Activated CD4-positive, alpha-beta memory T cell treated with anti-CD3 and anti-CD28 coated beads, Interleukin-2, amount 10 ng/mL, durations not matched to agents 7 days and 5 days (primary cell): ENCODE data around the gene THAP9. TPM values are rescaled to one million over a fixed set of nuclear protein-coding genes. Genes with fewer than 3 reads are reported as not detected.
"Not testable (repeated sequence)": the region's sequence is repeated elsewhere in the genome, so short reads cannot be mapped to it uniquely, and the experiment has no call there.

ENCODE experiments used
- CTCF ChIA-PET: fragments of 350-600 bp; sonication (Branson Sonifier 250); formaldehyde crosslinking; loops from one replicate; lab custom pipeline; 2021; ENCODE audit warnings: antibody characterized with exemption, inconsistent platforms; lab: Charles Lee
- POLR2A ChIA-PET: fragments of 350-600 bp; sonication (Branson Sonifier 250); formaldehyde crosslinking; loops from one replicate; lab custom pipeline; 2021; ENCODE audit warnings: antibody characterized with exemption; lab: Charles Lee
- DNase-seq: peaks from one replicate; pipeline ENCODE4 v3.0.0-alpha.2; 2020
- H3K27ac Mint-ChIP-seq: one replicate; pipeline ENCODE4 v1.8.0; 2021; ENCODE audit warnings: mild to moderate bottlenecking, mixed read lengths
- H3K27me3 Mint-ChIP-seq: one replicate; pipeline ENCODE4 v1.8.0; 2021; ENCODE audit warnings: mixed read lengths
- H3K36me3 Mint-ChIP-seq: one replicate; pipeline ENCODE4 v1.8.0; 2021; ENCODE audit warnings: low read depth, mixed read lengths
- H3K4me1 Mint-ChIP-seq: one replicate; pipeline ENCODE4 v1.8.0; 2021; ENCODE audit warnings: mixed read lengths
- H3K4me3 Mint-ChIP-seq: one replicate; pipeline ENCODE4 v1.8.0; 2021; ENCODE audit warnings: mild to moderate bottlenecking, mixed read lengths
- H3K9me3 Mint-ChIP-seq: one replicate; pipeline ENCODE4 v1.8.0; 2021; ENCODE audit warnings: mixed read lengths
- total RNA-seq, 2 experiments: library from RNA; stranded (reverse); gene quantifications; one replicate each; pipeline ENCODE4 v1.2.3, GENCODE V29; 2021

The THAP9 gene
- total RNA-seq, 2 experiments from 2014 or later: 2.0 to 2.4 TPM

DNA sequence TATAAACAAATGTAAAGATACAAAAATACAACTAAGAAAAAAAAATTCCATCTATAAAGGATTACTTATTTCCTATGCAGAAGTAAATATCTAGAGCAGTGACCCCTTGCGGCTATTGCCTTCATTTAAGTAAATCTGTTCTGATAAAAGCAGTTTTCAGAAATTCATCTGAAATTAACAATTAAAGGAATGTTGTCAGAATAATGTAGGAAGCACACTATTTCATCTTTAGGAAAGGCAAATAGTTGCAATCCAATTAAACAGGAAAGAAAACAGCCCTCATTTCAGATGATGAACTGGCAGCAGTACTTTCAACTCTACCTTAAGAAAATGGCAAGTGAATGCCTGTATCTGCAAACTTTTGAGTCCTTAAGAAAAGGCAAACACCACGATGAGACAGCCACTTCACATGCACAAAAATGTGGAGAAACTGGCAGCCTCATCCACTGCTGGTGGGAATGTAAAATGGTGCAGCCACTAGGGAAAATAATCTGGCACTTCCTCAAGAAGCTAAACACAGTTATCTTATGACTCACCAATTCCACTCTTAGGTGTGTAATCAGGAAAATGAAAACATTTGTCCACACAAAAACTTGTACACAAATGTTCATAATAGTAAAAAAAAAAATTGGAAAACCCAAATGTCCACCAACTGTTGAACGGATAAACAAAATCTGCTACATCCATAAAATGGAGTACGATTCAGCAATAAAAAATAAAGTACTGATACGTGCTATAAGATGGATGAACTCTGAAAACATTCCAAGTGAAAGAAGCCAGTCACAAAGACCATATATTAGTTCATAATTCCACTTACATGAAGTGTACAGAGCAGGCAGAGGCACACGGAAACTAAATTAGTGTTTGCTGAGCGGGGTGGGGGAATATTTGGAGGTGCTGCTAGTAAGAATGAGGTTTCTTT lies 2.0 kb upstream of the THAP9 start:
- H3K27me3 Mint-ChIP-seq: peaks cover 1% of the 10 kb centered on the region
- H3K4me1 Mint-ChIP-seq: peaks cover 38% of the 10 kb centered on the region
- H3K9me3 Mint-ChIP-seq: no peaks in the 10 kb centered on the region
- ChIA-PET POLR2A (interaction anchor here (0.8 to 3.6 kb wide), 11 partner anchors 8 to 386 kb away, joined by 3 to 58 read pairs (median 9); partner anchors contain the start of genes COPS4, COQ2, LIN54 and SEC31A), CTCF (interaction anchor here (0.6 to 3.6 kb wide), 11 partner anchors 8 to 467 kb away, joined by 3 to 22 read pairs (median 4); partner anchors contain the start of genes COPS4, COQ2 and LIN54)
- no peak overlapping the region for H3K4me3 Mint-ChIP-seq
- DNase-seq: no peak
- H3K36me3 Mint-ChIP-seq: peaks cover 28% of the 10 kb centered on the region
- H3K27ac Mint-ChIP-seq: no peak overlapping the region

DNA sequence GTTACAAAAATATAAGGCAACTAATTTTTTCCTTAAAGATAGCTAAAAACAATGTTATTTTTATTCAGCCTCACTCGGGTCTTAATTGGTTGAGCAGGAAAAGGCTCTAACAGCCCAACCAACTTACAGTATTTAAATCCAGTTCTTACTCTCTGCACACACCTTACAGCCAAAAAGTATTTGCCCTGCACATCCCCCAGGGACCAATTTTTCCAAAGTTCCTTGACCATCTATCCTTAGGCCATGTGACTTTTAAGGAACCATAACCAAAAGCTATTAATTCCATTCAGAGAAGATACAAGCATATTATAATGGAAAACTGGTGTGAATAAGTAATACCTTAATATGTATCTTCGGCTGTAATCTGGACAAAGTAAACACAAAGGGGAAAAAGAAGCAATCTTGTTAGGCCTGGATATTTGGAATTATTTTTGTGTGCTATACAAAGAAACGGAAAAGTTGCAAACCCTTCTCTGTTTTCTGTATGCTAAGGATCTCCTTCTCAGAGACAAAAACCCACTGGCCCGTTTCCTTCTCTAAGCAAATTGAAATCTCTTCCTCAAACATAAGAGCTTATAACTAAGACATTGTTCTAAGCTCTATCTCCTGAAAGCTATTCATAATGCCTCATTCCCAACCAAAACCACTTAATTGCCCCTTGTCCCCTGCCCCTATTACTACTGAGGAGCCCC lies 1.0 kb upstream of the THAP9 start:
- peaks cover 34% of the 10 kb centered on the region for H3K4me1 Mint-ChIP-seq
- peaks cover 4% of the 10 kb centered on the region for H3K27me3 Mint-ChIP-seq
- peaks cover 20% of the 10 kb centered on the region for H3K36me3 Mint-ChIP-seq
- CTCF ChIA-PET: interaction anchor here (0.7 to 3.6 kb wide), 13 partner anchors 8 to 468 kb away, joined by 3 to 22 read pairs (median 5); partner anchors contain the start of genes COPS4, COQ2 and LIN54
- DNase-seq: no peak
- POLR2A ChIA-PET: interaction anchor here (0.8 to 3.6 kb wide), 17 partner anchors 9 to 556 kb away, joined by 3 to 58 read pairs (median 8); partner anchors contain the start of genes COPS4, COQ2, HELQ and LIN54
- H3K4me3 Mint-ChIP-seq: no peak overlapping the region
- no peaks in the 10 kb centered on the region for H3K9me3 Mint-ChIP-seq
- no peak overlapping the region for H3K27ac Mint-ChIP-seq

DNA sequence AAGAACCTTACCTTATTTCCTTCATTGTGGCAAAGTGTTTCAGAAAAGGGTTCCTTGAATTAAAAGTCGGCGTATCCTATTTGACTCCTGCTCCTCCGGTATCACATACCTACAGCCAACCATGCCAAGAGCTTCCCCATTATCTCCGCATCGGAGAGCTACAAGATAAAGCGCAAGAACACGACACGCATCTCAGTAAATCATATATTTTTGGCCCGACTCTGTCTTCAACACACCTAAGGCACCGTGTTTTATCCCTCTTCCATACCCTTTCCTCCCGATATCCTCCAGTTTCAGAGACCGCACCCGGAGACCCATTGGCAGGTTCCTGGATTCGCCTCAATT lies 497 bp upstream of the THAP9 start:
- Mint-ChIP-seq H3K27me3 (peaks cover 7% of the 10 kb centered on the region), H3K27ac (no peak overlapping the region), H3K9me3 (no peaks in the 10 kb centered on the region), H3K4me1 (peaks cover 33% of the 10 kb centered on the region), H3K4me3 (no peak overlapping the region), H3K36me3 (peaks cover 15% of the 10 kb centered on the region)
- DNase-seq: no peak
- POLR2A ChIA-PET: interaction anchor here (0.8 to 3.6 kb wide), 17 partner anchors 10 to 556 kb away, joined by 3 to 58 read pairs (median 8); partner anchors contain the start of genes COPS4, COQ2, HELQ and LIN54
- CTCF ChIA-PET: interaction anchor here (0.7 to 3.6 kb wide), 12 partner anchors 8 to 468 kb away, joined by 3 to 22 read pairs (median 6); partner anchors contain the start of genes COPS4, COQ2 and LIN54

DNA sequence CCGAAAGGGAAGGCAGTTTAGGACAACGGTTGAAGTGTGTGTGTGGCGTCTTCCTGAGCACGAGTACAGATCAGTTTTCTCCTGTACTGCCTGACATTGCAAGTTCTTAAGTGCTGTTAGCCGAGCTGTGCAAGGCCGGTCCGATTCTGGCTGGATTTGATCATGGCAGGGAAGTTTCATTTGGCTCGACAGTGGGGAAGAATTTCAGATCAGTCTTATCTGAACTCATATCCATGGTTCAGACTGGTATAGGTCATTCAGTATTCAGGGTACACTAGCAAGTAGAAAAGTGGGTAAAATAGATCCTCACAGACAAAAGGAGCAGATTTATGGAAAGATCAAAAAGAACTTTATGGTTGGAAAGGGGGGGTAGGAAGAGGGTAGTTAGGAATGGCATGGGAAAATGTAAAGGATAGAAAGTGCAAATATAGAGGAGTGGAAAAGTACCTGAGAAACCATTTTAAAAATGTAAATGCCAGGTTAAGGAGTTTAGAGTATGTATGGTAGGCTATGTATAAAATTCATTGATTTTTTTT lies 716 bp downstream of the THAP9 start:
- Mint-ChIP-seq H3K4me1 (peaks cover 37% of the 10 kb centered on the region), H3K27me3 (peaks cover 12% of the 10 kb centered on the region), H3K4me3 (no peak overlapping the region), H3K36me3 (peaks cover 10% of the 10 kb centered on the region), H3K9me3 (no peaks in the 10 kb centered on the region), H3K27ac (no peak overlapping the region)
- POLR2A ChIA-PET: interaction anchor here (0.9 to 3.6 kb wide), 12 partner anchors 11 to 554 kb away, joined by 3 to 58 read pairs (median 8); partner anchors contain the start of genes COPS4, HELQ, LIN54 and MRPS18C
- no peak for DNase-seq
- CTCF ChIA-PET: interaction anchor here (0.6 to 3.6 kb wide), 7 partner anchors 9 to 112 kb away, joined by 3 to 22 read pairs (median 8); partner anchors contain the start of gene LIN54

DNA sequence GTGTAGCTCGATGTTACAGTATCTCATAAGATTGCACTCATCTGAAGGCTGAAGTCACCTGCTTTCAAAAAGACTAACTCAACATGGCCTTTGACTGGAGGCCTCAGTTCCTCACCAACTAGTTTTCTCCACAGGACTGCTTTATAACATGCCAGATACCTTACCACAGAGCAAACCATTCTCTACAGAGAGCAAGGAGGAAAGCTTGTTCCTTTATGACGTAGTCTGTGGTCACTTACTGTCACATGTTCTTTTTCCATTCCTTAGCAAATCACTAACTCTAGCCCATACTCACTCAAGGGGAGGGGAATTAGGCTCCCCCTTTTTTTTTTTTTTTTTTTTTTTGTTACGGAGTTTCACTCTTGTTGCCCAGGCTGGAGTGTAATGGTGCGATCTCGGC lies 3.2 kb downstream of the THAP9 start:
- POLR2A ChIA-PET: interaction anchor here (1.3 to 5.6 kb wide), 4 partner anchors 11 to 531 kb away, joined by 3 to 33 read pairs (median 6); partner anchors contain the start of genes COPS4 and LIN54
- H3K9me3 Mint-ChIP-seq: no peaks in the 10 kb centered on the region
- peaks cover 22% of the 10 kb centered on the region for H3K4me1 Mint-ChIP-seq
- no peak overlapping the region for H3K4me3 Mint-ChIP-seq
- H3K27ac Mint-ChIP-seq: no peak overlapping the region
- H3K27me3 Mint-ChIP-seq: peaks cover 17% of the 10 kb centered on the region
- peaks cover 4% of the 10 kb centered on the region for H3K36me3 Mint-ChIP-seq
- DNase-seq: no peak
- CTCF ChIA-PET: interaction anchor here (1.0 to 1.8 kb wide), 2 partner anchors 51 to 370 kb away, joined by 3 to 5 read pairs; no protein-coding TSS in a partner anchor

DNA sequence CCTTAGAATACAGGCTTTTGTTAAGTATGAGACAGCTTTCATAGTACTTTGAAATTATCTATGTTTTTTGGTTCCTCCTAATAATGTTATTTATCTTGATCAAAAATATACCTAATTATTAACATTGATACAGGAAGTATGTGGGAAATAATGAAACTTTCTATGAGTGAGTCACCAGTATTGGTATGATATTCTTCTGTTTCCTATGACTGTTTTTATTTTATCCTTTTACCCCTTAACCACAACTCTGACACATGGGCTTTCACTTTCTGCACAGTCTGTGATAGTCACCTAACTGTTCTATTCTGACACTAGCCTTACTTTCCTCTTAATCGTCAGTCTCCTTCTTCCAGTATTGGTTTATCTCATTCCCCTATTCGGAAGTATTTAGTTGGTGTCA lies 4.7 kb downstream of the THAP9 start:
- peak; percentile 54 for DNase-seq
- peaks cover 18% of the 10 kb centered on the region for H3K4me1 Mint-ChIP-seq
- H3K27me3 Mint-ChIP-seq: peaks cover 17% of the 10 kb centered on the region
- peak overlapping the region; percentile 17 for H3K4me3 Mint-ChIP-seq
- no peaks in the 10 kb centered on the region for H3K9me3 Mint-ChIP-seq
- ChIA-PET POLR2A (interaction anchor here (0.6 to 5.6 kb wide), 6 partner anchors 13 to 326 kb away, joined by 3 to 33 read pairs (median 4); partner anchors contain the start of genes COPS4 and LIN54), CTCF (no interaction called here)
- no peak overlapping the region for H3K27ac Mint-ChIP-seq
- H3K36me3 Mint-ChIP-seq: peaks cover 4% of the 10 kb centered on the region

GRCh38 chr4:82906469-82906868 lies 5.9 kb downstream of the THAP9 start:
- Mint-ChIP-seq H3K36me3 (peaks cover 9% of the 10 kb centered on the region), H3K4me3 (no peak overlapping the region), H3K4me1 (peaks cover 18% of the 10 kb centered on the region), H3K27ac (no peak overlapping the region), H3K9me3 (no peaks in the 10 kb centered on the region), H3K27me3 (peaks cover 17% of the 10 kb centered on the region)
- POLR2A ChIA-PET: interaction anchor here (0.9 to 5.6 kb wide), 3 partner anchors 83 to 168 kb away, joined by 3 to 33 read pairs (median 3); partner anchors contain the start of gene LIN54
- DNase-seq: no peak
- CTCF ChIA-PET: interaction anchor here (0.9 to 1.2 kb wide), 2 partner anchors 8 to 58 kb away, joined by 3 read pairs; no protein-coding TSS in a partner anchor

DNA sequence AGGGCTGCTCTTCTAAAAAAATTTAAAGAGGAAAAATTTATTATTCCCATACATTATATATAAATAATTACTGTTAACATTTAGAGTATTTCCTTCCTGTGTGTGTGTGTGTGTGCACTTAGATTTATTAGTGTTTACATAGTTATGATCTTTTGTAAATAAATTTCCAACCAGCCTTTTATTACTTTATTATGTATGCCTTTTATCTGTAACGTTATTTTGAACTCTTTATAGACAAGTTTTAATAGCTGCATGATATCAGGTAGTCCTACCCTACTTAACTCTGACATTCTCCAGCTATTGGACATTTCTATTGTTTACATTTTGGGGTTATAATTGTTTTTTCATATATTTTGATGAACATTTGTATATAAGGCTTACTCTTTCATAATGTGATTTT lies 8.8 kb downstream of the THAP9 start:
- no peaks in the 10 kb centered on the region for H3K9me3 Mint-ChIP-seq
- H3K27ac Mint-ChIP-seq: no peak overlapping the region
- H3K4me3 Mint-ChIP-seq: no peak overlapping the region
- DNase-seq: no peak
- CTCF ChIA-PET: no interaction called here
- peaks cover 14% of the 10 kb centered on the region for H3K27me3 Mint-ChIP-seq
- POLR2A ChIA-PET: no interaction called here
- peaks cover 9% of the 10 kb centered on the region for H3K36me3 Mint-ChIP-seq
- H3K4me1 Mint-ChIP-seq: peaks cover 9% of the 10 kb centered on the region

GRCh38 chr4:82913305-82913704 lies 12.8 kb downstream of the THAP9 start:
- no peaks in the 10 kb centered on the region for H3K27me3 Mint-ChIP-seq
- H3K36me3 Mint-ChIP-seq: peaks cover 11% of the 10 kb centered on the region
- H3K27ac Mint-ChIP-seq: no peak overlapping the region
- H3K9me3 Mint-ChIP-seq: no peaks in the 10 kb centered on the region
- H3K4me1 Mint-ChIP-seq: no peaks in the 10 kb centered on the region
- no peak for DNase-seq
- ChIA-PET POLR2A (no interaction called here), CTCF (no interaction called here)
- no peak overlapping the region for H3K4me3 Mint-ChIP-seq

DNA sequence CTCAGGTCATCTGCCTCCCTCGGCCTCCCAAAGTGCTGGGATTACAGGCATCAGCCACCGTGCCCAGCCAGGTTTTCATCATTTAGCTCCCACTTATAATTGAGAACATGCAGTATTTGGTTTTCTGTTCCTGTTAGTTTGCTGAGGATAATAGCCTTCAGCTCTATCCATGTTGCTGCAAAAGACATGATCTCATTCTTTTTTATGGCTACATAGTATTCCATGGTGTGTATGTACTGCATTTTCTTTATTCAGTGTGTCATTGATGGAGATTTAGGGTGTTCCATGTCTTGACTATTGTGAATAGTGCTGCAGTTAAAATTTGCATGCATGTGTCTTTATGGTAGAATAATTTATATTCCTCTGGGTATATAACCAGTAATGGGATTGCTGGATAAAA lies 13.4 kb downstream of the THAP9 start:
- H3K27ac Mint-ChIP-seq, POLR2A ChIA-PET, CTCF ChIA-PET, H3K4me1 Mint-ChIP-seq, H3K4me3 Mint-ChIP-seq, DNase-seq, H3K27me3 Mint-ChIP-seq, H3K9me3 Mint-ChIP-seq: not testable (repeated sequence)
- peaks cover 11% of the 10 kb centered on the region for H3K36me3 Mint-ChIP-seq

DNA sequence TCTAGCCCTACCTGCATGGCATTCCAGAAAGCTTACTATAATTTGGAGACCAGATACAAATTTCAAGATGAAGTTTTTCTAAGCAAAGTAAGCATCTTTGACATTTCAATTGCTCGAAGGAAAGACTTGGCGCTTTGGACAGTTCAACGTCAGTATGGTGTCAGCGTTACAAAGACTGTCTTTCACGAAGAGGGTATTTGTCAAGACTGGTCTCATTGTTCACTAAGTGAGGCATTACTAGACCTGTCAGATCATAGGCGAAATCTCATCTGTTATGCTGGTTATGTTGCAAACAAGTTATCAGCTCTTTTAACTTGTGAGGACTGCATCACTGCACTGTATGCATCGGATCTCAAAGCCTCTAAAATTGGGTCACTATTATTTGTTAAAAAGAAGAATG lies 17.6 kb downstream of the THAP9 start:
- no peak overlapping the region for H3K4me3 Mint-ChIP-seq
- H3K27me3 Mint-ChIP-seq: no peaks in the 10 kb centered on the region
- H3K36me3 Mint-ChIP-seq: peaks cover 6% of the 10 kb centered on the region
- ChIA-PET POLR2A (no interaction called here), CTCF (no interaction called here)
- H3K27ac Mint-ChIP-seq: no peak overlapping the region
- H3K9me3 Mint-ChIP-seq: no peaks in the 10 kb centered on the region
- no peak for DNase-seq
- H3K4me1 Mint-ChIP-seq: no peaks in the 10 kb centered on the region

- no peak for DNase-seq
- Mint-ChIP-seq H3K27me3 (no peaks in the 10 kb centered on the region), H3K9me3 (no peaks in the 10 kb centered on the region), H3K4me1 (no peaks in the 10 kb centered on the region), H3K27ac (no peak overlapping the region), H3K4me3 (no peak overlapping the region), H3K36me3 (peaks cover 5% of the 10 kb centered on the region)
- CTCF ChIA-PET: no interaction called here
- POLR2A ChIA-PET: no interaction called here
These were observed 18.9 kb downstream of the THAP9 start for GRCh38 chr4:82919386-82919785.
